Neural cell (in vitro differentiated cells): ENCODE measurements around the gene PC. TPM values are rescaled to one million over a fixed set of nuclear protein-coding genes. Genes with fewer than 3 reads are reported as not detected.

Experiments
- H2AFZ ChIP-seq: fragments of 200-600, 300-800 bp; sonication (generic), shearing (Covaris generic); 2 replicates; pipeline ENCODE4 v1.6.0; 2014; ENCODE audit warnings: low read depth, mild to moderate bottlenecking, antibody characterized with exemption, low read length, moderate library complexity
- H3F3A ChIP-seq: fragments of 200-600 bp; shearing (Covaris generic); 2 replicates; pipeline ENCODE4 v1.6.1; 2016; ENCODE audit warnings: mild to moderate bottlenecking, moderate library complexity, mixed read lengths, antibody characterized with exemption, low read length; ENCODE audit not compliant: insufficient read depth, poor library complexity, severe bottlenecking
- H3K27ac ChIP-seq: fragments of 200-600, 300-800 bp; sonication (generic), shearing (Covaris generic); 2 replicates; pipeline ENCODE4 v1.5.1; 2014; ENCODE audit warnings: mild to moderate bottlenecking, low read length, moderate library complexity
- H3K27me3 ChIP-seq: fragments of 300-800, 200-600 bp; sonication (generic), shearing (Covaris generic); 2 replicates; pipeline ENCODE4 v1.6.0; 2014; ENCODE audit warnings: mild to moderate bottlenecking, low read depth, low read length, moderate library complexity; ENCODE audit not compliant: insufficient read depth
- H3K36me3 ChIP-seq: fragments of 300-800, 200-600 bp; sonication (generic), shearing (Covaris generic); 2 replicates; pipeline ENCODE4 v1.5.1; 2014; ENCODE audit warnings: mild to moderate bottlenecking, antibody characterized with exemption, low read length, moderate library complexity; ENCODE audit not compliant: insufficient read depth
- H3K4me2 ChIP-seq: fragments of 300-800, 200-600 bp; sonication (generic), shearing (Covaris generic); 2 replicates; pipeline ENCODE4 v1.6.0; 2014; ENCODE audit warnings: mild to moderate bottlenecking, low read length
- H3K4me3 ChIP-seq: fragments of 300-800, 200-600 bp; sonication (generic), shearing (Covaris generic); 2 replicates; pipeline ENCODE4 v1.5.1; 2014; ENCODE audit warnings: mild to moderate bottlenecking, low read length, moderate library complexity
- H3K79me2 ChIP-seq: fragments of 200-600 bp; shearing (Covaris generic); replicated peaks from 2 replicates; pipeline ENCODE4 v1.6.0; 2014; ENCODE audit warnings: mild to moderate bottlenecking, low read length, moderate library complexity; ENCODE audit not compliant: insufficient read depth
- H3K9ac ChIP-seq: fragments of 300-800, 200-600 bp; sonication (generic), shearing (Covaris generic); 2 replicates; pipeline ENCODE4 v1.6.1; 2016; ENCODE audit warnings: mild to moderate bottlenecking, low read length, mixed read lengths
- H3K9me2 ChIP-seq: fragments of 200-600 bp; shearing (Covaris generic); 2 replicates; pipeline ENCODE4 v1.6.1; 2016; ENCODE audit warnings: mild to moderate bottlenecking, low read length, mixed read lengths; ENCODE audit not compliant: insufficient read depth
- H3K9me3 ChIP-seq: fragments of 200-600, 300-800 bp; sonication (generic), shearing (Covaris generic); 2 replicates; pipeline ENCODE4 v1.6.1; 2016; ENCODE audit warnings: mild to moderate bottlenecking, mixed run types, low read length, moderate library complexity, mixed read lengths
- H4K20me1 ChIP-seq: fragments of 200-600 bp; shearing (Covaris generic); 2 replicates; pipeline ENCODE4 v1.6.1; 2016; ENCODE audit warnings: mild to moderate bottlenecking, mixed run types; ENCODE audit not compliant: insufficient read depth
- CTCF ChIP-seq: fragments of 450-650 bp; IDR thresholded peaks from 2 replicates; pipeline ENCODE4 v1.5.1; 2014; ENCODE audit warnings: antibody characterized with exemption, mild to moderate bottlenecking, moderate library complexity; ENCODE audit not compliant: poor library complexity, severe bottlenecking
- EP300 ChIP-seq: fragments of 450-650 bp; conservative IDR thresholded peaks from 2 replicates; pipeline ENCODE4 v1.6.1; 2014; ENCODE audit warnings: antibody characterized with exemption, mild to moderate bottlenecking, moderate library complexity; ENCODE audit not compliant: poor library complexity, severe bottlenecking
- EZH2 ChIP-seq: fragments of 200-600, 300-800 bp; shearing (Covaris generic), sonication (generic); IDR thresholded peaks from 2 replicates; pipeline ENCODE4 v1.6.1; 2014; ENCODE audit warnings: antibody characterized with exemption, low read length, borderline replicate concordance, mild to moderate bottlenecking; ENCODE audit not compliant: insufficient read depth, poor library complexity, severe bottlenecking
- MXI1 ChIP-seq: fragments of 450-650 bp; conservative IDR thresholded peaks from 2 replicates; pipeline ENCODE4 v1.6.1; 2014; ENCODE audit warnings: antibody characterized with exemption, mild to moderate bottlenecking; ENCODE audit not compliant: poor library complexity, severe bottlenecking
- POLR2AphosphoS5 ChIP-seq: IDR thresholded peaks from 2 replicates; pipeline ENCODE4 v1.6.1; 2012
- RAD21 ChIP-seq: fragments of 450-650 bp; conservative IDR thresholded peaks from 2 replicates; pipeline ENCODE4 v1.6.1; 2014; ENCODE audit warnings: antibody characterized with exemption, mild to moderate bottlenecking, moderate library complexity
- REST ChIP-seq: IDR thresholded peaks from 2 replicates; pipeline ENCODE4 v1.6.1; 2012; ENCODE audit warnings: borderline replicate concordance
- SMC3 ChIP-seq: fragments of 450-650 bp; conservative IDR thresholded peaks from 2 replicates; pipeline ENCODE4 v1.6.1; 2014; ENCODE audit warnings: antibody characterized with exemption, mild to moderate bottlenecking, moderate library complexity; ENCODE audit not compliant: poor library complexity
- TAF1 ChIP-seq: IDR thresholded peaks from 2 replicates; pipeline ENCODE4 v1.6.1; 2012; ENCODE audit warnings: low read depth
- polyA plus RNA-seq: library from polyadenylated mRNA; depleted of rRNA; stranded (reverse); fragments of >200 nt; gene quantifications from 2 replicates; pipeline ENCODE4 v1.2.3, GENCODE V29; 2014

The PC gene
- polyA plus RNA-seq, 1 donor from 2014 or later, result 8.9 TPM

GRCh38 chr11:66874232-66874631 lies 84.0 kb downstream of the PC start:
- no peaks in the 10 kb centered on the region for H3K79me2 ChIP-seq
- no peaks in the 10 kb centered on the region for H4K20me1 ChIP-seq
- no peaks in the 10 kb centered on the region for H3K9me2 ChIP-seq
- H2AFZ ChIP-seq, result no peak overlapping the region
- no peak overlapping the region for H3K4me2 ChIP-seq
- H3K4me3 ChIP-seq, result no peak overlapping the region
- no peaks in the 10 kb centered on the region for H3K36me3 ChIP-seq
- no peaks in the 10 kb centered on the region for H3F3A ChIP-seq
- TF ChIP-seq REST (no peak), SMC3 (no peak), RAD21 (no peak)
- H3K9me3 ChIP-seq, result no peaks in the 10 kb centered on the region
- no peak overlapping the region for H3K27ac ChIP-seq
- H3K9ac ChIP-seq, result no peak overlapping the region
- H3K27me3 ChIP-seq, result no peaks in the 10 kb centered on the region

- Histone ChIP-seq H3F3A (no peaks in the 10 kb centered on the region), H3K27me3 (no peaks in the 10 kb centered on the region), H4K20me1 (no peaks in the 10 kb centered on the region), H3K9me2 (no peaks in the 10 kb centered on the region), H3K9me3 (no peaks in the 10 kb centered on the region), H3K9ac (no peak overlapping the region), H3K4me3 (no peak overlapping the region), H3K4me2 (no peak overlapping the region), H3K27ac (no peak overlapping the region), H3K36me3 (no peaks in the 10 kb centered on the region), H2AFZ (no peak overlapping the region), H3K79me2 (no peaks in the 10 kb centered on the region)
- no peak for TF ChIP-seq RAD21
- TF ChIP-seq REST, result no peak
- TF ChIP-seq POLR2AphosphoS5, result no peak
- no peak for TF ChIP-seq SMC3
- TF ChIP-seq EZH2, result no peak
- no peak for TF ChIP-seq EP300
- no peak for TF ChIP-seq TAF1
- TF ChIP-seq MXI1, result no peak
- no peak for TF ChIP-seq CTCF
These were observed 86.7 kb downstream of the PC start for GRCh38 chr11:66871521-66871901.
